GM21825 (cell line): ENCODE results near the gene OCA2.
A peak's percentile ranks its signal among the peaks of the same experiment; 100 is the strongest.
"Not testable (repeated sequence)": the region's sequence is repeated elsewhere in the genome, so short reads cannot be mapped to it uniquely, and the experiment has no call there.

Experiments used
- ATAC-seq: cut with Tn5 transposase; IDR thresholded peaks from one replicate; pipeline ENCODE4 v1.9.1; 2021; ENCODE audit warnings: mild to moderate bottlenecking, moderate library complexity; ENCODE audit not compliant: unreplicated experiment

Gene OCA2

GRCh38 chr15:28098766-28099554 is at the start of gene OCA2:
Gene OCA2, minus strand, starts transcription at chr15:28099315. Its CDS starts 17,441 bp downstream, at chr15:28081874.
- ATAC-seq, result no peak

GRCh38 chr15:28147801-28148200 is 48.7 kb upstream of the OCA2 start:
- no peak for ATAC-seq

DNA sequence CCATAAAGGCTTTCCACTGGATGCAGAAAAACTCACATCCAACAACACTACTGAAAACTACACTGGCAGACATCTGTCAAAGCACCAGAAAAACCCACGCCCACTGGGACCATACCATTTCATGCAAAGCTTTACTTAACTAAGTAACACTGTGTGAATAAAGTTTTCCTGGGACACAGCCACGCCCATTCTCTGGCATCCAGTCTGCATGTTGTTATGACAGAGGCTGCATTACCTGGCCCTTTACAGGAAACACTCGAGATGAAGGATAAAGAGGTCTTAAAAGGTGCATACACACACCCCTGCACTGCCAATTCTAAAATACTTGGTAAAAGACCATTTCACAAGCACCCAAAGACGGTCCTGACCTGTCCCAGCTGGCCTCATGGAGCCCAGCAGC is 46.3 kb upstream of the OCA2 start:
- ATAC-seq, result not testable (repeated sequence)

DNA sequence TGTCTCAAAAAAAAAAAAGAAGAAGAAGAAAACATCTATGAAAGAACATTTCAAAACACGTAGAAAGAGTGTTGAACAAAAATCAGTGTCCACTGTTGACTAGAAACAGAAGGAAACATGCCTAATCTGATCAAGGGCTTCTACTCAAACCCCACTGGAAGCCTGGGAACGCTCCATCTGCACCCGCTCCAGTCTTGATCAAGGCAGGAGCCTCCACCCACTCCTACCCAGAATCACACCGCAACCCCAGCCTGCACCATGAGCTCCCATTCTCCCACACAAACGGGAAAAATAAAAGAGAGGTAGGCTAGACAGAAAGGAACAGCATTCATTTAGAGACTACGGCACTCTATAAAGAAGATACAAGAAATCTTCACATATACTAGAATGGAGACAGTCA is 40.9 kb upstream of the OCA2 start:
- no peak for ATAC-seq

DNA sequence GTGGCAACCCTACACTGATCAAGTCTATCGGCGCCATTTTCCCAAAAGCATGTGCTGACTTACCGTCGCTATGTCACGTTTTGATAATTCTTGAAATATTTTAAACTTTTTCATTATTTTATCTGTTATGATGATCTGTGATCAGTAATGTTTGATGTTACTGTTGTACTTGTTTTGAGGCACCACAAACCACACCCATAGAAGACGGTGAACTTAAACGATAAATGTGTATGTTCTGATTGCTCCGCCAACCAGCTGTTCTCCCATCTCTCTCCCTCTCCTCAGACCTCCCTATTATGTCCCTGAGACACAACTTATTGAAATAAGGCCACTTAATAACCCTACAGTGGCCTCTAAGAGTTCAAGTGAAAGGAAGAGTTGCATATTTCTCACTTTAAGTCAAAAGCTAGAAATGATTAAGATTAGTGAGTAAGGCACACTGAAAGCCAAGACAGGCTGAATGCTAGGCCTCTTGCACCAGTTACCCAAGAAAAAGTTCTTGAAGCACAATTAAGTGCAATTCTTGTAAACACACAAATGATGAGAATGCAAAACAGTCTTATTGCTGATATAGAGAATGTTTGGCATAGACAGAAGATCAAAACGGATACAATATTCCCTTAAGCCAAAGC is 38.4 kb upstream of the OCA2 start:
- ATAC-seq, result not testable (repeated sequence)

DNA sequence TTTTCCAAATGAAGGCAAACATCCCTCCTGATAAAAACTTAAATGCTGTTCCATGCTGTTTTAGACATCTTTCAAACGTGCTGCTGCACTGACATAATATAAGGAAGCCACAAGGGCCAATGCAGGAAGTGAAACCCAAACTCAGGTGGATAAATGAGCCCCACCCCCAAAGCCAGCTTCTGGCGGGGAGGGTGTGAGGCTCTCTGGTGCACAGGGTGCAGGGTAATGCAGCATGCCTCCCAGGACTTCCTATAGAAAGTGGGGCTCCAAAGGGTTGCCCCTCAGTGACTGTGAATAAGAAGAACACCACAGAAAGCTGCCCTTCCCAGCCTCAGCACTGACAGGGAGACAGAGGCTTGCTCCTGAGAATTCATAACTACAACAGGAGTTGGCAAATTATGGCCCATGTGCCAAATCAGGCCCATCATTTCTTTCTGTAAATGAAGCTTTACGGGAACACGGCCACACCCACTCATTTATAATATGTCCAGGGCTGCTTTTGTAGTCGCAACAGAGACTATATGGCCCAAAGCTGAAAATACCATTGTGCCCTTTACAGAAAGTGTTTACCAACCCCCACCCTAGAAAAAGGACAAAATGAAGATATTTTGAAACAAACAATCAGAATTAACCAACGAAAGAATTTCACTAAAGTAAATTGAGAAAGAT is 37.3 kb upstream of the OCA2 start:
- peak; percentile 100 for ATAC-seq

DNA sequence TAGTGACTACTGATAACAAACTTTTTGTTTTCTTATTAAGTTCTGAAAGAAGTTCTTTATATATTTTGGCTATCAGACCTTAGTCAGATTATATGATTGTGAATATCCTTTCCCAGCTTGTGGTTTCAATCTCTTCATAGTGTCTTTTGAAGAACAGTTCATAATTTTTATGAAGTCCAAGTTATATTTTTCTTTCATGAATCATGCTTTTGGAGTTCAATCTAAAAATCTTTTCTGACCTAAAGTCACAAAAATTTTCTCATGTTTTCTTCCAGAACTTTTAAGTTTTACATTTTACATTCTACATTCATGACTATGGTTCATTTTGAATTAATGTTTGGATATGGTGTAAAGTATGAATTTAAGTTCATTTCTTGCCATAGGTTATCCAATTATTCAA is 34.2 kb upstream of the OCA2 start:
- ATAC-seq, result no peak

GRCh38 chr15:28132524-28133275 is 33.6 kb upstream of the OCA2 start:
- ATAC-seq, result no peak

- ATAC-seq, result no peak
Observed at GRCh38 chr15:28131946-28132345, 32.8 kb upstream of the OCA2 start.

DNA sequence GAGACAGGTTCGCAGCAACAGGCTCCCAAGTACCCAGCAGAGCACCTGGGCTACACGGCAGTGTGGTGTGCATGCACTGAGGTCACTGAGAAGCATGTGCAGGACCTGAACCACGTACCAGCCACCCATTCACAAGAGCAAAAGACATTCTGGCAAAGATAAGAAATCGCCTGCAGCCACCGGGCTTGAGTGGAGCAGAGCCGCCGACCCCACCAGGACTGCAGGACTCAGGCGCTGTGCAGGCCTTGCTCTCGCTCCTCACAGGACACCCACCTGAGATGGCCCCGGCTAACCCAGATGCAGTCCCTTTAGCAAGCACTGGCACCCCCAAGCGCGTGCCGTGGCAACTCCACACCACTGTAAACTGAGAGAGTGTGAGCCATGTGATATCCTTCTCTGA is 32.3 kb upstream of the OCA2 start:
- ATAC-seq, result no peak

DNA sequence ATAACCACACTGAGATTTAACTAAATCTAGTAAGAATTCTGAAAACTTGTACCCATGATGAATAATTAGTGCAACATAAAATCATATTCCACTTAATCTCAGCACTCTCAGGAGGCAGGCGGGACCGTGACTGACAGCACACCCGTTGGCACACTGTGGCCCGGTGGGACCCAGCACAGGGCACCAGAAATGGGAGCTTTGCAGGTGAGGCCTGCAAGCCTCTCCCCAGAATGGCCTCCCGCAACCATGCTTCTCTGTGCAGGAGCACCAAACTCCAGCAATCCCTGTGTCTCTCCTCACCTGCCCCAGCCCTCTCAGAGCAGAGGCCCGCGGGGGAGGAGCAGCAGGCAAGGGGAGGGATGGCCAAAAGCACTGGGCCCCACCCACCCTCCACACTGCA is 31.5 kb upstream of the OCA2 start:
- ATAC-seq, result no peak

DNA sequence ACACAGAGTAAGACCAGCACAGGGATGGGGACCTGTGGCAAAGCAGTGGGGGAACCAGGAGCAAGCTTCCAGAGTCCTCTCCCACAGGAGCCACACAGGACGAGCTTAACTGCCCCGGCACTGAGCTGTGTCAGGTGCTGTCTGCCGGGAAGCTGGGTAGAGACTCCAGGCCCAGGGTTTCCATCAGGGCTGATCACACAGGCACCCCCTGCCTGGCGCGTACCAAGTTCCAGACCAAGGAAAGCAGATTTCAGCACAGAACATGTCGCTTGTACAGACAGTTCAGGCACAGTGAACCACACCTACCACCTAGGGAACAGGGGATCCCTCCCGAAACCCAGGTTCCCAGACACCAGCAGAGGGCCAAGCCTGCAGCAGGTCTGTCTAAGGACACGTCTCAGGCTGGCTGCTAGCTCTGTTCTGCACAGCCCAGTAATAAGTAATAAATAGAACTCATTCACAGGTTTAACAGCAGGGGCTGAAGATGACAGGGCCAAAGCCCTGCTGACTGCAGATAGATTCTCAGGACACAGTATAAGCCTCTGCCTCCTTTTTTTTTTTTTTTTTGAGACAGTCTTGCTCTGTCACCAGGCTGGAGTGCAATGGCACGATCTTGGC is 30.2 kb upstream of the OCA2 start:
- ATAC-seq, result no peak

DNA sequence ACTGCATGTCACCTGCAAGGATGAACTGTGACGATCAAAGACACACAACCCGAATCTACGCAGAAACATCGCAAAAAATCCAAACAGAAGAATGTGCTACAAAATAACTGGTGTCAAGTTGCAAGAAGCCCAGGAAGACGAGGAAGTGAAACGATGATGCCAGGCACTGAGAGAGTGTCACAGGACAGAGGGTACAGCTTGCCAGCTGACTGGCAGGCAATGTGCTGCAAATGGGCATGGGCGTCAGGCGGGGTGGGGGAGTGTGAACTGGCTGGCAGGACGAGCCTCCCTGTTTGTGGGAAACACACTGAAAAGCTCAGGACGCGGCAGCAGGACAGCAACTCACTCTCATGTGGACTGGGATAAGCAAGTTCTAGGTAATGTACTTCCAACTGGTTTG is 28.9 kb upstream of the OCA2 start:
- ATAC-seq, result no peak

- no peak for ATAC-seq
Observed at GRCh38 chr15:28127036-28127435, 27.9 kb upstream of the OCA2 start.

DNA sequence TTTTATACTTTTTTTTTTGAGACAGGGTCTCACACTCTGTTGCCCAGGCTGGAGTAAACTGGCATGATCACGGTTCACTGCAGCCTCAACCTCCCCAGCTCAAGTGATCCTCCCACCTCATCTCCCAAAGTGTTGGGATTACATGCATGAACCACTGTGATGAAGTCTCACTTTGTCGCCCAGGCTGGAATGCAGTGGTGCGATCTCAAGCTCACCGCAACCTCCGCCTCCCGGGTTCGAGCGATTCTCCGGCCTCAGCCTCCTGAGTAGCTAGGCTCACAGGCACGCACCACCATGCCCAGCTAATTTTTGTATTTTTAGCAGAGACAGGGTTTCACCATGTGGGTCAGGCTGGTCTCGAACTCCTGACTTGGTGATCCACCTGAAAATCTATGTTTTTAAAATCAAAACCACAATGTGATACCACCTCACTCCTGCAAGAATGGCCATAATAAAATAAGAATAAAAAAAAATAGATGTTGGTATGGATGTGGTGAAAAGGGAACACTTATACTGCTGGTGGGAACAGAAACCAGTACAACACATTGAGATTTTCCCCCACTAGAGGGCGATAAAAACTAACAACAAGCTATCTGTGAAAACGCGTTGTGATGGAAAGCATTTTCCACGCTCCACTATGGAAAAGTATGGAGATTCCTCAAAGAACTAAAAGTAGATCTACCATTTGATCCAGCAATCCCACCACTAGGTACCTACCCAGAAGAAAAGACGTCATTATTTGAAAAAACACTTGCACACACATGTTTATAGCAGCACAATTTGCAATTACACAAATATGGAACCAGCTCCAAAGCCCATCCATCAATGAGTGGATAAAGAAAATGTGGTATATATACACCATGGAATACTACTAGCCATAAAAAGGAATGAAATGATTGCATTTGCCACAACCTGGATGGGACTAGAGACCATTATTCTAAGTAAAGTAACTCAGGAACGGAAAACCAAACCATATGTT is 26.8 kb upstream of the OCA2 start:
- no peak for ATAC-seq

DNA sequence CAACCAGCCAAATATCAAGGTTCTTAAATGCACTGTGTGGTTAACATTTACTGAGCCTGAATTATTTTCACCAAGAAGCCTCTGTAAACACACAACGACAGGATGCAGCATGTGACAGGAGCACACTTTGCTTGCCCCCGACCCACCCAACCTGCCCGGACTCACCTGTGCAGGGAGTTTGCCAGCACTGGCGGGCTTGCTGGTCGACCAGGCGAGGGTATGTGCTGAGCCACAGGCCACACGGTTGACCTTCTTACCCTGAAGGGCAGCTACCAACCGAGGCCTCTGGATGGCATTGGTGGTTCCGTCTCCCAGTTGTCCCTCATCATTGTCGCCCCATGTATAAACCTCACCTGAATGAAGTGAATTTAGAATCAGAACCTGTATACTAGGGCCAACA is 25.7 kb upstream of the OCA2 start:
- no peak for ATAC-seq

- ATAC-seq, result no peak
Observed at GRCh38 chr15:28123408-28124023, 24.4 kb upstream of the OCA2 start.

DNA sequence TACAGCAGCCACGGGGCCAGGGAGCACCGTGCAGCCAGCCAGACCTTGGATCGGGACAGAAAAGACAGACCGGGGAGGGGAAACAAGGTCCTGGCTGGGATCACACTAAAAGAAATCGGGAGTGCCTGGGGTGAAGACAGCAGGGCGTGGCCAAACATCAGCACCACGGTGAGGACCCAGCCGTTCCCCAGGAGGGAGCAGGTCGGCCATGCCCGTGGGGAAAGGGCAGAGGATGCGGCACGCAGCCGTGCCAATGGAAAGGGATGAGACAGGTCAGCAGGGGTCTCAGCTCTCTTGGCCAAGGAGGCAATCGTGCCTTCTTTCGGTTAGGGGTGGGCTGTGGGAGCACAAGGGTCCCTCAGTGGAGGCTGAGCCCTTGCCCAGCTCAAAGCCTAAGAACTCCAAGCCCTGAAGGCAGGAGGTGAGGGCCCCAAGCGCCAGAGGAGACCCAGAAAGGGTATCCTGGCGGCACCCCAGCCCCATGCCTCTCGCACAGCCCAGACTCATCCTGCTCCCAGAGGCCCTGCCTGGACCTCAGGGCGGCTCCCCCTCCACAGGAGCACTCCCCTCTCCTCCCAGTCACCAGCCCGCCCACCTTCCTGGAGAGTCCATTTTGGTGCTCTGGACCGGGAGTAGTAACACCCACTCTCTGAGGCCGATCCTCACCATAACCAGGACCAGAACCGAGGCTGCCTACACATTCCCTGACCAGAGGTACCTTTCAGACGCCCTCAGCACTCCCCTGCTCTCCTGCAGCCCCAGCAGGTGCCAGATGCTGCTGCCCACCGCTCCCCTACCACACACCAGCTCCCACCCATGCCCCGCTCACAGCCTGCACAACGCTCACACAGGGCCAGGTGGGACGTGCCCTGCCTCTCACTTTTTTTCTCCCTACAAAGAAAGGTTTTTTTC is 23.2 kb upstream of the OCA2 start:
- no peak for ATAC-seq
